Bronchial epithelial cell (primary cell): ENCODE data around the gene KCNC1. TPM values are rescaled to one million over a fixed set of nuclear protein-coding genes. Genes with fewer than 3 reads are reported as not detected.

Experiments
- DNase-seq: peaks from one replicate; pipeline ENCODE4 v3.0.0-alpha.2; 2010; ENCODE audit warnings: low read depth
- FAIRE-seq: peaks from 2 replicates; lab custom pipeline; 2011; peaks lifted over from hg19 to GRCh38; lab: Jason Lieb, UNC
- H3K27me3 ChIP-seq: 2 replicates; pipeline ENCODE4 v1.5.1; 2011; ENCODE audit warnings: low read length; ENCODE audit not compliant: control insufficient read depth, insufficient read depth
- H3K36me3 ChIP-seq: 2 replicates; pipeline ENCODE4 v1.5.1; 2011; ENCODE audit warnings: low read length; ENCODE audit not compliant: control insufficient read depth, insufficient read depth
- H3K4me3 ChIP-seq: 2 replicates; pipeline ENCODE4 v1.5.1; 2011; ENCODE audit warnings: mild to moderate bottlenecking, low read depth, low read length, control low read depth
- CTCF ChIP-seq: IDR thresholded peaks from 2 replicates; pipeline ENCODE4 v1.5.1; 2011; ENCODE audit warnings: mild to moderate bottlenecking, moderate library complexity, low read length, control low read depth, inconsistent platforms; ENCODE audit not compliant: insufficient read depth, severe bottlenecking
- total RNA-seq: library from RNA; depleted of rRNA; stranded (reverse); fragments of >200 nt; gene quantifications from 2 replicates; pipeline ENCODE4 v1.2.1, GENCODE V29; 2014

KCNC1 gene
- total RNA-seq, 1 donor from 2014 or later: not detected

- no peak for TF ChIP-seq CTCF
- Histone ChIP-seq H3K27me3 (peaks cover 51% of the 10 kb centered on the region), H3K4me3 (no peak overlapping the region), H3K36me3 (no peaks in the 10 kb centered on the region)
- no peak for DNase-seq
- no peak for FAIRE-seq
Observed at GRCh38 chr11:17718015-17718414, 16.6 kb upstream of the KCNC1 start.

GRCh38 chr11:17718510-17718962 lies 16.0 kb upstream of the KCNC1 start:
- DNase-seq (no peak), FAIRE-seq (no peak)
- H3K27me3 ChIP-seq: peaks cover 53% of the 10 kb centered on the region
- H3K36me3 ChIP-seq: no peaks in the 10 kb centered on the region
- TF ChIP-seq CTCF: no peak
- no peak overlapping the region for H3K4me3 ChIP-seq

- TF ChIP-seq CTCF: no peak
- DNase-seq (no peak), FAIRE-seq (no peak)
- Histone ChIP-seq H3K27me3 (peaks cover 58% of the 10 kb centered on the region), H3K36me3 (no peaks in the 10 kb centered on the region), H3K4me3 (no peak within 1 kb of the TSS)
Observed at GRCh38 chr11:17719028-17719937, 15.3 kb upstream of the KCNC1 start, which contains the start of gene MYOD1. Gene MYOD1, plus strand, starts transcription at chr11:17719571. Its CDS starts 212 bp downstream, at chr11:17719783.

- Histone ChIP-seq H3K27me3 (peaks cover 60% of the 10 kb centered on the region), H3K36me3 (no peaks in the 10 kb centered on the region), H3K4me3 (no peak overlapping the region)
- FAIRE-seq (no peak), DNase-seq (no peak)
- TF ChIP-seq CTCF: peak; percentile 14
Observed at GRCh38 chr11:17719938-17720795, 14.4 kb upstream of the KCNC1 start.

- H3K36me3 ChIP-seq: no peaks in the 10 kb centered on the region
- no peak for DNase-seq
- no peak overlapping the region for H3K4me3 ChIP-seq
- FAIRE-seq: no peak
- no peak for TF ChIP-seq CTCF
- H3K27me3 ChIP-seq: peaks cover 60% of the 10 kb centered on the region
Observed at GRCh38 chr11:17720796-17721171, 13.8 kb upstream of the KCNC1 start.
